Naive thymus-derived CD4-positive, alpha-beta T cell (primary cell): ENCODE results near the gene PPP4R3A. TPM values are rescaled to one million over a fixed set of nuclear protein-coding genes. Genes with fewer than 3 reads are reported as not detected.
A peak's percentile ranks its signal among the peaks of the same experiment; 100 is the strongest.

Experiments used
- ATAC-seq: fragments of 150-1000 bp; cut with Tn5 transposase; 2 replicates; pipeline ENCODE4 v1.10.0; 2021; ENCODE audit warnings: mild to moderate bottlenecking, moderate library complexity
- CTCF ChIA-PET: fragments of 350-600 bp; sonication (Branson Sonifier 250); formaldehyde crosslinking; loops from one replicate; lab custom pipeline; 2021; ENCODE audit warnings: antibody characterized with exemption; lab: Charles Lee
- POLR2A ChIA-PET: fragments of 350-600 bp; sonication (Branson Sonifier 250); formaldehyde crosslinking; loops from one replicate; lab custom pipeline; 2021; ENCODE audit warnings: antibody characterized with exemption, inconsistent platforms; lab: Charles Lee
- DNase-seq, 9 donors: peaks; one replicate each; pipeline versions ENCODE4 v3.0.0 to v3.0.0-alpha.2; 2020 to 2022; ENCODE audit warnings: mixed read lengths in 1 of 9
- H3K27ac ChIP-seq: one replicate; pipeline ENCODE4 v1.7.0; 2013; ENCODE audit warnings: mild to moderate bottlenecking, low read depth, low read length, moderate library complexity
- H3K27me3 ChIP-seq, 2 donors: one replicate each; pipeline ENCODE4 v1.7.0; 2013; ENCODE audit warnings: low read length in 2 of 2, mild to moderate bottlenecking in 2 of 2, moderate library complexity in 2 of 2; ENCODE audit not compliant: control insufficient read depth in 2 of 2, insufficient read depth in 2 of 2
- H3K36me3 ChIP-seq, 3 experiments: 1 replicate in 2 of 3; 2 replicates in 1 of 3; pipeline ENCODE4 v1.7.0; 2013; ENCODE audit warnings: low read length in 3 of 3, mild to moderate bottlenecking in 3 of 3, moderate library complexity in 1 of 3; ENCODE audit not compliant: insufficient read depth in 3 of 3, control insufficient read depth in 2 of 3
- H3K4me1 ChIP-seq, 2 donors: one replicate each; pipeline ENCODE4 v1.7.0; 2013; ENCODE audit warnings: low read length in 2 of 2, mild to moderate bottlenecking in 2 of 2, moderate library complexity in 1 of 2; ENCODE audit not compliant: control insufficient read depth in 2 of 2, insufficient read depth in 2 of 2
- H3K4me3 ChIP-seq: 2 replicates; pipeline ENCODE4 v1.7.0; 2013; ENCODE audit warnings: mild to moderate bottlenecking, low read length
- H3K9me3 ChIP-seq, 3 experiments: 1 replicate in 2 of 3; 2 replicates in 1 of 3; pipeline ENCODE4 v1.7.0; 2013; ENCODE audit warnings: low read length in 3 of 3; ENCODE audit not compliant: control insufficient read depth in 2 of 3
- H3K27ac Mint-ChIP-seq, 9 donors: one replicate each; pipeline ENCODE4 v1.8.0; 2020 to 2022; ENCODE audit warnings: mixed read lengths in 9 of 9, mild to moderate bottlenecking in 8 of 9, moderate library complexity in 5 of 9, inconsistent platforms in 2 of 9
- H3K27me3 Mint-ChIP-seq, 5 donors: one replicate each; pipeline ENCODE4 v1.8.0; 2021 to 2022; ENCODE audit warnings: mixed read lengths in 5 of 5, mild to moderate bottlenecking in 1 of 5
- H3K36me3 Mint-ChIP-seq, 5 donors: one replicate each; pipeline ENCODE4 v1.8.0; 2020 to 2022; ENCODE audit warnings: mixed read lengths in 5 of 5, mild to moderate bottlenecking in 3 of 5, inconsistent platforms in 1 of 5
- H3K4me1 Mint-ChIP-seq, 7 donors: one replicate each; pipeline ENCODE4 v1.8.0; 2020 to 2022; ENCODE audit warnings: mixed read lengths in 7 of 7, mild to moderate bottlenecking in 3 of 7, inconsistent platforms in 1 of 7
- H3K4me3 Mint-ChIP-seq, 10 donors: one replicate each; pipeline ENCODE4 v1.8.0; 2020 to 2022; ENCODE audit warnings: mild to moderate bottlenecking in 10 of 10, mixed read lengths in 10 of 10, moderate library complexity in 6 of 10, inconsistent platforms in 2 of 10
- H3K9me3 Mint-ChIP-seq, 11 donors: one replicate each; pipeline ENCODE4 v1.8.0; 2020 to 2022; ENCODE audit warnings: mixed read lengths in 11 of 11, mild to moderate bottlenecking in 4 of 11, inconsistent platforms in 1 of 11, moderate library complexity in 1 of 11
- intact Hi-C, 2 donors: fragments of 100-400 bp; cut with micrococcal nuclease; formaldehyde crosslinking; loops; one replicate each; pipeline ENCODE4 v1.15.1; 2023
- polyA plus RNA-seq, 2 donors: library from polyadenylated mRNA; unstranded; fragments of 300-500 nt; fragmentation: Illumina TruSeq; gene quantifications; one replicate each; pipeline ENCODE4 v1.2.3, GENCODE V29; 2021
- total RNA-seq, 6 experiments: library from RNA in 5 of 6; stranded (reverse) in 5 of 6; gene quantifications; 1 replicate in 5 of 6; 2 replicates in 1 of 6; pipeline ENCODE4 v1.2.3 and lab custom pipeline; 2021 to 2026

PPP4R3A gene
- total and polyA plus RNA-seq, 7 experiments from 2014 or later: 81.5 to 214 (median 156) TPM

GRCh38 chr14:91482263-91483013, 27.7 kb downstream of the PPP4R3A start:
- Histone ChIP-seq H3K4me1 (peaks cover 4 to 10% of the 10 kb centered on the region in 2 donors), H3K27ac (peak overlapping the region; percentile 14), H3K9me3 (no peaks in the 10 kb centered on the region), H3K4me3 (no peak overlapping the region), H3K36me3 (peaks cover 26 to 85% (median 49%) of the 10 kb centered on the region in 3 experiments), H3K27me3 (no peaks in the 10 kb centered on the region)
- ATAC-seq (peak; percentile 12), DNase-seq (no peak)
- CTCF ChIA-PET: no interaction called here
- intact Hi-C loops: loop anchor here in 1 of 2 donors (5.0 to 10.0 kb wide), 3 partner anchors 302 to 512 kb away; no protein-coding TSS in a partner anchor
- POLR2A ChIA-PET: no interaction called here
- Mint-ChIP-seq H3K9me3 (no peaks in the 10 kb centered on the region), H3K27me3 (no peaks in the 10 kb centered on the region), H3K36me3 (peaks cover 31 to 70% (median 43%) of the 10 kb centered on the region in 5 donors), H3K4me1 (peaks cover 34 to 87% (median 82%) of the 10 kb centered on the region in 7 donors), H3K4me3 (peak overlapping the region in 1 of 10 donors; percentile 8), H3K27ac (peak overlapping the region in 7 of 9 donors; percentile 34 to 76 (median 45))

- peaks cover 28 to 88% (median 58%) of the 10 kb centered on the region in 3 experiments for H3K36me3 ChIP-seq
- peaks cover 0 to 10% of the 10 kb centered on the region in 2 donors for H3K4me1 ChIP-seq
- no peak for ATAC-seq
- Mint-ChIP-seq H3K27ac (peak overlapping the region in 6 of 9 donors; percentile 4 to 81 (median 76)), H3K27me3 (no peaks in the 10 kb centered on the region), H3K9me3 (no peaks in the 10 kb centered on the region), H3K4me1 (peaks cover 21 to 54% (median 50%) of the 10 kb centered on the region in 7 donors), H3K4me3 (no peak overlapping the region), H3K36me3 (peaks cover 22 to 63% (median 46%) of the 10 kb centered on the region in 5 donors)
- no peak for DNase-seq
- no peaks in the 10 kb centered on the region for H3K9me3 ChIP-seq
- no peak overlapping the region for H3K27ac ChIP-seq
- ChIA-PET POLR2A (interaction anchor here (0.6 kb wide), 1 partner anchor 177 kb away, joined by 3 read pairs; no protein-coding TSS in a partner anchor), CTCF (interaction anchor here (1.1 kb wide), 1 partner anchor 10 kb away, joined by 3 read pairs; no protein-coding TSS in a partner anchor)
- H3K27me3 ChIP-seq: no peaks in the 10 kb centered on the region
- intact Hi-C loops: no loop called here
- no peak overlapping the region for H3K4me3 ChIP-seq
Measured at GRCh38 chr14:91477388-91477787, 32.7 kb downstream of the PPP4R3A start.

- ATAC-seq (no peak), DNase-seq (no peak)
- POLR2A ChIA-PET: interaction anchor here (1.3 kb wide), 1 partner anchor 11 kb away, joined by 5 read pairs; no protein-coding TSS in a partner anchor
- H3K27ac Mint-ChIP-seq: peak overlapping the region in 8 of 9 donors; percentile 37 to 82 (median 68)
- Histone ChIP-seq H3K4me1 (peaks cover 0 to 3% of the 10 kb centered on the region in 2 donors), H3K9me3 (no peaks in the 10 kb centered on the region), H3K36me3 (peaks cover 27 to 83% (median 51%) of the 10 kb centered on the region in 3 experiments), H3K4me3 (no peak overlapping the region), H3K27ac (no peak overlapping the region), H3K27me3 (no peaks in the 10 kb centered on the region)
- peaks cover 4 to 32% (median 21%) of the 10 kb centered on the region in 7 donors for H3K4me1 Mint-ChIP-seq
- CTCF ChIA-PET: interaction anchor here (0.8 kb wide), 1 partner anchor 195 kb away, joined by 3 read pairs; no protein-coding TSS in a partner anchor
- no peaks in the 10 kb centered on the region for H3K27me3 Mint-ChIP-seq
- intact Hi-C loops: loop anchor here in 1 of 2 donors (5.0 kb wide), 1 partner anchor 34 kb away; no protein-coding TSS in a partner anchor
- no peaks in the 10 kb centered on the region for H3K9me3 Mint-ChIP-seq
- H3K4me3 Mint-ChIP-seq: no peak overlapping the region
- H3K36me3 Mint-ChIP-seq: peaks cover 13 to 56% (median 42%) of the 10 kb centered on the region in 5 donors
Measured at GRCh38 chr14:91473046-91473445, 37.1 kb downstream of the PPP4R3A start.

GRCh38 chr14:91470216-91470615, 39.9 kb downstream of the PPP4R3A start:
- DNase-seq (no peak), ATAC-seq (no peak)
- ChIA-PET CTCF (no interaction called here), POLR2A (no interaction called here)
- peaks cover 28 to 80% (median 45%) of the 10 kb centered on the region in 3 experiments for H3K36me3 ChIP-seq
- no peaks in the 10 kb centered on the region for H3K27me3 Mint-ChIP-seq
- H3K36me3 Mint-ChIP-seq: peaks cover 17 to 61% (median 44%) of the 10 kb centered on the region in 5 donors
- peak overlapping the region; percentile 24 for H3K27ac ChIP-seq
- no peaks in the 10 kb centered on the region for H3K4me1 ChIP-seq
- no peak overlapping the region for H3K4me3 ChIP-seq
- intact Hi-C loops: loop anchor here in 1 of 2 donors (2.0 to 5.0 kb wide), 2 partner anchors 15 to 37 kb away; no protein-coding TSS in a partner anchor
- no peak overlapping the region for H3K4me3 Mint-ChIP-seq
- peaks cover 2 to 29% (median 20%) of the 10 kb centered on the region in 7 donors for H3K4me1 Mint-ChIP-seq
- peak overlapping the region in 4 of 9 donors; percentile 34 to 76 (median 56) for H3K27ac Mint-ChIP-seq
- no peaks in the 10 kb centered on the region for H3K9me3 ChIP-seq
- no peaks in the 10 kb centered on the region for H3K9me3 Mint-ChIP-seq
- no peaks in the 10 kb centered on the region for H3K27me3 ChIP-seq

GRCh38 chr14:91466192-91466591, 43.9 kb downstream of the PPP4R3A start:
- Mint-ChIP-seq H3K27me3 (no peaks in the 10 kb centered on the region), H3K4me1 (peaks cover 4 to 23% (median 12%) of the 10 kb centered on the region in 7 donors), H3K27ac (peak overlapping the region in 5 of 9 donors; percentile 5 to 65 (median 60)), H3K36me3 (peaks cover 19 to 57% (median 38%) of the 10 kb centered on the region in 5 donors), H3K4me3 (no peak overlapping the region), H3K9me3 (no peaks in the 10 kb centered on the region)
- Histone ChIP-seq H3K27me3 (no peaks in the 10 kb centered on the region), H3K9me3 (no peaks in the 10 kb centered on the region), H3K4me3 (no peak overlapping the region), H3K27ac (peak overlapping the region; percentile 2), H3K36me3 (peaks cover 23 to 81% (median 44%) of the 10 kb centered on the region in 3 experiments), H3K4me1 (no peaks in the 10 kb centered on the region)
- CTCF ChIA-PET: no interaction called here
- ATAC-seq (no peak), DNase-seq (no peak)
- POLR2A ChIA-PET: interaction anchor here (0.7 kb wide), 1 partner anchor 18 kb away, joined by 3 read pairs; no protein-coding TSS in a partner anchor
- intact Hi-C loops: no loop called here

- ATAC-seq: no peak
- peaks cover 11 to 54% (median 33%) of the 10 kb centered on the region in 5 donors for H3K36me3 Mint-ChIP-seq
- H3K27ac ChIP-seq: no peak overlapping the region
- no peak overlapping the region for H3K4me3 ChIP-seq
- DNase-seq: no peak
- ChIA-PET CTCF (no interaction called here), POLR2A (no interaction called here)
- intact Hi-C loops: no loop called here
- H3K4me1 ChIP-seq: no peaks in the 10 kb centered on the region
- H3K27me3 ChIP-seq: no peaks in the 10 kb centered on the region
- H3K9me3 Mint-ChIP-seq: no peaks in the 10 kb centered on the region
- H3K4me1 Mint-ChIP-seq: peaks cover 4 to 14% (median 9%) of the 10 kb centered on the region in 7 donors
- H3K27me3 Mint-ChIP-seq: no peaks in the 10 kb centered on the region
- no peaks in the 10 kb centered on the region for H3K9me3 ChIP-seq
- no peak overlapping the region for H3K4me3 Mint-ChIP-seq
- H3K36me3 ChIP-seq: peaks cover 15 to 82% (median 43%) of the 10 kb centered on the region in 3 experiments
- H3K27ac Mint-ChIP-seq: peak overlapping the region in 5 of 9 donors; percentile 13 to 77 (median 56)
Measured at GRCh38 chr14:91464615-91465205, 45.4 kb downstream of the PPP4R3A start.
